NCI-H1092 (cell line): ENCODE results near the gene NAT10.
A peak's percentile ranks its signal among the peaks of the same experiment; 100 is the strongest.
"Not testable (repeated sequence)": the region's sequence is repeated elsewhere in the genome, so short reads cannot be mapped to it uniquely, and the experiment has no call there.

Experiments
- DNase-seq: peaks from one replicate; lab custom pipeline; 2025; lab: John Stamatoyannopoulos, UW

The NAT10 gene

DNA sequence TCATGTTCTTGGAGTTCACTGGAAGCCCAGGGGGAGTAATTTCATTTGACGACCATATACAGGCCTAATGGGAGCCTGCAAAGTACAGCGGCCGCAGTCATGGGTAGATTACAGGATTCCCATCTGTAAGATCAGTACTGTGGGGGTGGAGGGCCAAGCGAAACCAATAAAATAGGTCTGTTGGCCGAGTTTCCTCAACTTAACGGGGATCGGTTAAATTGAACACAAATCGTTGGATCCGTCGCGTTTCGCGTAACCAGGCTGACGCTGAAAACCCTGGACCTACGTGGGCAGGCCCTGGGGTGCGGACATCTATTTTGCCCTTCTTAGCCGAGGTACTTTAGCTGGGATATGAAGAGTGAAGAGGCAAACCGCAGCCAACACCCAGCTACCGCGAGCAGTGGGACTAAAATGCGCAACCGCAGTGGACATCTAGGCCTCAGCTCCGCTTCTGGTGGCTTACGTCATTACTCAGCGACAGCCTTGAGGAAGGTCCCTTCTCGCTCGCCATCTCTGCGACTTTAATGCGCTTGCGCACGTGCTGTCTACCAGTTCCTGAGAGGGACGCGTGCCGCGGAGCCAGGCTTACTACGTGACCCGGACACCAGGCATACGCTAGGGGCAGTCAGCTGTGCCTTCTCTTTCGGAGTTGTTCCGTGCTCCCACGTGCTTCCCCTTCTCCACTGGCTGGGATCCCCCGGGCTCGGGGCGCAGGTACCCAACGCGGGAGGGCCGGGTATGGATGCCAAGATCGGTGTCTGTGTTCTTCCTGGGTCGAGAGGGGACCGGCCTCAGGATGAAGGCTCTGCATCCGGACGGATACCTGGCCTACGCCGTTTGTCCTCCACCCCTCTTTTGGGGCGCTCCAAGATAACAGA, at the start of gene NAT10:
Gene NAT10 (plus strand): TSS at position 551 of the 878 bp plus-strand sequence. CDS start 2,597 bp downstream, outside the sequence.
- DNase-seq, result peak; percentile 98

DNA sequence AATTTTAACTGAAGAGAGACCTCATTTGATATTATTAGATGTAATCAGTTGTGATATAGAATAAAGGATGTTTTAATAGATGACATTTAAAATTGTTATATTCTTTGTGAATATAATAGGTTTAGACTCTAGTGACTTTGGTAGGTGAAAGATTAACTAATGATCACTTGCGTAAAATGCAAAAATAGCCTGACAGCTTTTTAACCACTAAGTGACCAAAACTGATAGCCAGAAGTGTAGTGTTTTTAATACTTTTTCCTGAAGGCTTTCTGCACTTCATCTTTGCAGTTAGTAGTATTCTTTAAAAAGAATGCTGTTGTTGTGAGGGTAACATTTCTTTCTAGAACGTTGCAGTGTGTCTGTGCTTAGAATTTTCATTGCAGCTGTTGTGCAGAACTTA, 48.8 kb upstream of the NAT10 start:
- no peak for DNase-seq

- DNase-seq, result no peak
Measured at GRCh38 chr11:34063061-34063795, 42.2 kb upstream of the NAT10 start.

GRCh38 chr11:34064291-34064690, 41.1 kb upstream of the NAT10 start:
- no peak for DNase-seq

DNA sequence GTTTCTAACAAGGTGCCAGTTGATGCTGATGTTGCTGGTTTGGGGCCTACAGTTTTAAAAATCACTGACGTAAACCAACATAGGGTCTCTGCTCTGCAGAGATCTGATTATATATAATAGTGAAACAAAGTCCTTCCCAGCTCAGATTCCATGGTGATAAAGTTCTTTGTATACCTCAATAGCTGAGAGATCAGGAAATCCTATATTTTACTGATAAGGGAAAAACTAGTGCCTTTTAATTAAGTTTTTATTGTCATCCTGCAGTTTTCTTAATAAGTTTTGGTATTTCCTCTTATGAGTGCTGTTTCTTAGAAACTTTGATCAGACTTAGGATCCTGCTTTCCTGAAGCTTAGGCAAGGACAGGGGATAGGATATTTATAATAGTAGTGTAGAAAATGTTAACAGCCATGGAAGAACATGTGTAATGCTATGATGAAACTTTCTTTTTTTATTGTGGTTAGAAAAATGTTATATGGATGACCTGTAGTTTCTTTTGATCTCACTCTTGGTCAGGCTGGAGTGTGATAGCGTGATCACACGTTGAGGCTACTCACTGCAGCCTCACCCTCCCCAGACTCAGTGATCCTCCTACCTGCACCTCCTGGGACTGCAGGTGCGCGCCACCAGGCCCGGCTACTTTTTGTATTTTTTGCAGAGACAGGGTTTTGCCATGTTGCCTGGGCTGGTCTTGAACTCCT, 39.8 kb upstream of the NAT10 start:
- DNase-seq, result no peak

DNA sequence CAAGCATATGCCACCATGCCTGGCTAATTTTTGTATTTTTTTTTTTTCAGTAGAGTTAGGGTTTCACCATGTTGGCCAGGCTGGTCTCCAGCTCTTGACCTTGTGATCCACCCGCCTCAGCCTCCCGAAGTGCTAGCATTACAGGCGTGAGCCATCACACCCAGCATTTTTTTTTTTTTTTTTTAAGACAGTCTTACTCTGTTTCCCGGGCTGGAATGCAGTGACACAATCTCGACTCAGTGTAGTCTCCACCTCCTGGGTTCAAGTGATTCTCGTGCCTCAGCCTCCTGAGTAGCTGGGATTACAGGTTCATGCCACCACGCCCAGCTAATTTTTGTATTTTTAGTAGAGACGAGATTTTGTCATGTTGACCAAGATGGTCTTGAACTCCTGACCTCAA, 38.7 kb upstream of the NAT10 start:
- not testable (repeated sequence) for DNase-seq

DNA sequence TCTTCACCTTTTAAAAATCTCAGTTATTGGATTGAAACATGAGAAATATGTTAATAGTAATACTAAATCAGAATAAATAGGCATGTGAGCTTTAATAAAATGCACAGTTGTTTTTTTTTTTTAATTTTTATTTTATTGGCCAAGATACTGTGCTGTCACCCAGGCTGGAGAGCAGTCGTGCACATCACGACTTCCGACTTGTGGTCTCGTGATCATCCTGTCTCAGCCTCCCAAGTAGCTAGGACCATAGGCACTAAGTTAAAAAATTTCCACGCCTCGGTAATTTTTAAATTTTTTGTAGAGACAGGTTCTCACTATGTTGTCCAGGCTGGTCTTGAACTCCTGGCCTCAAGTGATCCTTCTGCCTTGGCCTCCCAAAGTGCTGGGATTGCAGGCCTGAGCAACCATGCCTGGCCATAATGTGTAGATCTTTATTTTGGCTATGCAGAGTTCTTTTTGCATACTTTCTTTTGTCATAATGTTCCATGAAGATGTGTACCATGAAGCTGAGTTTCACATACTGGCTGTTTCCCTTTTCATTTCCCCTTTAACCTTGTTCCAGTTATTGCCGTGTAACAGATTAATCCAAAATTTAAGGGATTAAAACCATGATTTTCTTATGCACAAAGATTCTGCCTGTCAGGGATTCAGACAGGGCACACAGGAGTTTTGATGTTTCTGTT, 37.9 kb upstream of the NAT10 start:
- DNase-seq, result no peak

DNA sequence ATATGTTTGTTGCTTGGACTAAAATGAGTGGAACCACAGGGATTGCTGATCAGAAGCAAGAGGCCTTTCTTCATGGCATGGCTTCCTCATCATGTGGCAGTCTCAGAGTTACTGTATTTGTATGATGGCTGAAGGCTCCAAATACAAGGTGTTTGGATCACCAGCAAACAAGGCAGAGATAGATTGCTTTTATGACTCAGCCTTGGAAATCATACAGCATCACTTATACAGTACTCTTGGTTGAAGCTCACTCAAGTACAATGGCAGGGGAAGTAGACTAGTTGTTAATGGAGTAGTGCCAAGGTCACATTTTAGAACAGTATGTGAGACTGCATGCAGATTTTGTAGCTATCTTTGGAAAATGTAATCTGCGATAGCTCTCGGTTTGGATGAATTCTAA, 37.3 kb upstream of the NAT10 start:
- DNase-seq, result no peak

GRCh38 chr11:34071306-34071705, 34.1 kb upstream of the NAT10 start:
- not testable (repeated sequence) for DNase-seq

DNA sequence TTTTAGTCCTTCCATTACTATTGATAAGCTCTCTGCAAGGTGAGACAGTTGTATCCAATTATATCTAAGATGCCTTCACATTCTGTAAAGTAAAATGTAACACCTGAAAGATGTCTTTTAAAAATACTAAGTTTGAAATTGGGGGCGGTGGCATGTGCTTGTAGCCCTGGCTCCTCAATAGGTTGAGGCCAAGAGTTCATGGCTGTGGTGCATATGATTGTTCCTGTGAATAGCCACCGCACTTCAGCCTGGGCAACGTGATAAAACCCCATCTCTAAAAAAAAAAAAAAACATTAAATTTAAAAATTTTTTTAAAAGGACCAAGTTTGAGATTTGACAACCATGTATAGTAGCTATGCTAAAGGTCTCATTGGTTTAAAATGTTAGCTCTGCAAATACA, 33.4 kb upstream of the NAT10 start:
- no peak for DNase-seq

DNA sequence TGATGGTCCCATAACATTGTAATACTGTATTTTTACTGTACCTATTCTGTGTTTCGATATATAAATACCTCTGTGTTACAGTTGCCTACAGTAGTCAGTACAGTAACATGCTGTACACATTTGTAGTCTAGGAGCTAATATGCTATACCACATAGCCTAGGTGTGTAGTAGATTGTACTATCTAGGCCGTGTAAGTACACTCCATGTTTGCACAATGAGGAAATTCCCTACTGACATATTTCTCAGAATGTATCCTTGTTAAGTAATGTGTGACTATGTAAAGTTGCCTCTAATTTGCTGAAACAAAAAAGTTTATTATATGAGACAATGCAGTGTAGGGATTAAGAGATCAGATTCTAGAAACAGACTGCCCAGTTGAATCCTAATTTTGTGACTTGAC, 32.6 kb upstream of the NAT10 start:
- no peak for DNase-seq

DNA sequence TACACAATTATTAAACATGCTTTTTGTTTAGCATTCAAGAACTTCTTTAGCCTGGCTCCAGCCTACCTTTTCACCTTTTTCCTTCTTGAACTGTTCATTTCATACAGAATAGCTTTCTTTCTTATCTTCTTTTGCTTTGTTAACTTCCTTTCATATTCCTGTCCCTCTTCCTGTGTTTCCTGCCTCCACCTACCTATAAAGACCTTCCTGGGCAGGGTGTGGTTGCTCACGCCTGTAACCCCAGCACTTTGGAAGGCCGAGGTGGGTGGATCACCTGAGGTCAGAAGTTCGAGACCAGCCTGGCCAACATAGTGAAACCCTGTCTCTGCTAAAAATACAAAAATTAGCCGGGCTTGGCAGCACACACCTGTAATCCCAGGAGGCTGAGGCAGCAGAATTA, 31.0 kb upstream of the NAT10 start:
- no peak for DNase-seq

DNA sequence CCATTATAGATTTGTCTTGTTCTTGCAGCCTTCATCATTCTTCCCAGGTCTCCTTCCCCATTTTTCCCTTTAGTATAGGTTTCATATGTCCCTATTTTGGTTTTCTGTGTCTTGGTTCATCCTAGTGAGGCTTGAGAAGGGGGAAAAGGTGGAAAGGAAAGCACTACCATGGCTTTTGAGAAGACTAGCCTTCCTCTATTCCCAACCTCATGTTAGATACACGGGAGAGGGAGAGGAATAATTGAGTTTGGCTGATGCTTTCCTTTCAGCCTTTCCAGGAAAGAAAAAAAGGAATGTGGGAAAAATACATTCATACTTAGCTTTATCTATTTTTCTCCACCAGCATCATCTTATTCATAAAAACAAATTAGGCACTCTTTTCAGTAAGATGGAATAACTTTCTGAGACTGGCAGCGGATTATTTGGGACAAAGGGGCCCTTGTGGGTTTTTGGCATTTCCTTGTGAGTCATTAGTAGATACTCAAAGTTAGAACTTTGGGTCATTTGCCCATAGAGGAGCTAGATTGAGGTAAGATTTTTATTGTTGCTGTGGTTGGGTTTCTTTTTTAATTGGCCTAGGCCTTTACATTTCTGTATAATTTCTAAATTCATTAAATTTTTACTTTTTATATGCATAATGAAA, 30.1 kb upstream of the NAT10 start:
- no peak for DNase-seq

DNA sequence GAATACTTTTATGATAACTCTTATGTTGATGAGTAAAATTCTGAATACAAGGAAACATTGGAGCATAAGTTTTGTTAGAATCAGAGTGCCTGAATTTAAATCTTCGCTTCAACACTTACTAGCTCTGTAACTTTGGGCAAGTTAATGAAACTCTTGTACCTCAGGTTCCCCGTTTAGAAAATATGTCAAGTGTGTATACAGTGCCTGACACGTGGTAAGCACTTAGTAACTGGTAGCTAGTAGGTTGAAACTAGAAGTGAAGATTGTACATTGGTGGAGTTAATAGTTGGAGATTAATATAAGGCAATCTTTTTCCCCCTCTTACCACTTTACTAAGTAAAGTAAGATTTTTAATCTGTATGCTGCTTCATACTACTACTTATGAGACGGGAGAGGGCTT, 24.8 kb upstream of the NAT10 start:
- no peak for DNase-seq

DNA sequence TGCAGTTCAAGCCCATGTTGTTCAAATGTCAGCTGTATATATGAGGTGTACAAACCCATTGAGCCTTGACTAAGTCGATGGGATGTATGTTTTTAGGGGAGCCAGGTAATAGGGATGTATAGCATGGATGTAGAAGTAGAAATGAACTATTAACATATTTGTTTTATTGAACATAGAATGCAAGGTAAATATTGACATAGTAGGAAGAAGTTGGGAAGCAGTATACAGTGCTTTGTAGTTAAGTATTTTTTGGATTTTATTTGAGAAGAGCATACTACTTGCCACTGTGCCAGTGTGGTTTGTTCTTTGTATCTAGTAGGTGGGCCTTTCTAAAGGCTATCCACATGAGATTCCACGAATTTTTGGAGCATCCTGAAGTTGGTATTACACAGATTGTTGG, 20.8 kb upstream of the NAT10 start:
- DNase-seq, result no peak

DNA sequence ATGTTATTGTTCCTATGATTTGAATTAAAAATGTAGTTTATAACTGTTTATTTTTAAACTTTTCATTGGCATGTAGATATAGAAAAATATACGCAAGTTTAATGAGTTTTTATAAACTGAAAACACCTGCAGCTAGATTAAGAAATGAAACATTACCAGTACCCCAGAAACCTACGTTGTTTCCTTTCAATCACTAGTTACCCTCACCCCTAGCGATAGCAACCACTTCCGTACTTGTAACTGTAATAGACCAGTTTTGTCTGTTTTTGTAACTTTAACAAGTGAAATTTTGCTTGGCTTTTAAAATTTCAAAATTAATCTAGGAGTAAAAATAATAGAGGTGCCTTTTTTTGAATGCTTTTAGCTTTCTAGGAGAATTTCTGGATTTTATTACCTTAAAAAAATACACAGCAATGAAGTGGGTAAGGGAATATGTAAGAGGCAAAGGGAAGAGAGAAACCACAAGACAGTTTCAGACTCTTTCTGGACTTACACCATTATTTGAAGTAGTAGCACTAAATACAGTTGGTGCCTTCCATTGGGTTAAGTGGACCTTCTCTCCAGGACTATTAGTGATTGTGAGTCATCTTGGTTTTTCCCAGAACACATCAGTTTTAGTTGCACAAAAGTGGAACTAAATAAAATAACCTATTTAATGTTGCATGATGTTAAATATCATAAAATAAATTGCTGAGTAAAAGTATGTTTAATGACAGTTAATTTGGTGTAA, 18.7 kb upstream of the NAT10 start:
- no peak for DNase-seq

DNA sequence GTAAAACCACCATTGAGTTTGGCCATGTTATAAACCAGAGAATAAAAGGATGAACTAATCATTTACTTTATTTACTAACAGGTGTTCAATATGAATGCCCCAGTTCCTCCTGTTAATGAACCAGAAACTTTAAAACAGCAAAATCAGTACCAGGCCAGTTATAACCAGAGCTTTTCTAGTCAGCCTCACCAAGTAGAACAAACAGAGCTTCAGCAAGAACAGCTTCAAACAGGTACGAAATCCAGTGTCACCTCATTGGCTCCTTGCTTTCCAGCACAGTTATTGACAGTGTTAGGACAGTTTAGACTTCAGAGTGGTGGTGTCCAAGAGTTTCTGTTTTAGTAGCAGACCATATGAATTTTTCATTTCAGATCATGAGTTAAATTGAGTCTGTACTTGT, 13.6 kb upstream of the NAT10 start:
- no peak for DNase-seq

GRCh38 chr11:34094900-34095299, 10.5 kb upstream of the NAT10 start:
- not testable (repeated sequence) for DNase-seq

DNA sequence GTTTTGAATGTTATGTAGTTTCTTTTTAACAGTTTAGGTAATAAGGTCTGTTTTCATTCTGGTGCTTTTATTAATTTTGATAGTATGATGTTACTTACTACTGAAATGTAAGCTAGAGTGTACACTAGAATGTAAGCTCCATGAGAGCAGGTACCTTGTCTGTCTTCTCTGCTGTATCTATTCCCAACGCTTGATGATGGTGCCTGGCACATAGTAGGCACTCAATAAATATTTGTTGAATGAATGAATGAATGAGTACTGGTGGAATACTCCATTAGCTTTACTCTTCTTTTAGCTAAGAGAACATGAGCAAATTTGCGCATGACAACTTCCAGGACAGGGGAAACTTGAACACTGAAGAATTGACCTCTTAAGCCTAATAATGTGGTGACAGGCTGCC, 6.6 kb upstream of the NAT10 start:
- no peak for DNase-seq

DNA sequence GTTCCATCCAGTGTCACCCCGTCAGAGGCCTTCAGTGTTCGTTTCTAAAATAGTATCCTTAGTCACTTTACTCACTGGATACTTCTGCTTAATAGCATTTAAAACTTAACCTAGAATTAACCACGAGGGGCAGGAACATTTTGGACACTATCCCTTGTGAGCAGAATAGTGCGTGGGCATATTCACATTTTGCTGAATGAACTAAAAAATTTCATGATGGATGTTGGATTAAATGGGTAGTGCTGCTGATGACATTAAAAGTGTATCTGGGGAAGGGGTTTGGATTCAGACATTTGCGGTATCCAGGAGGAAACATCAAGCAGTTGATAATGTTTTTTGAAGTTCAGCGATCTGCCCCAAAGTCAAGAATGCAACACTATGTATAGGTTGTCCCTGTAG, 750 bp upstream of the NAT10 start:
- no peak for DNase-seq

DNA sequence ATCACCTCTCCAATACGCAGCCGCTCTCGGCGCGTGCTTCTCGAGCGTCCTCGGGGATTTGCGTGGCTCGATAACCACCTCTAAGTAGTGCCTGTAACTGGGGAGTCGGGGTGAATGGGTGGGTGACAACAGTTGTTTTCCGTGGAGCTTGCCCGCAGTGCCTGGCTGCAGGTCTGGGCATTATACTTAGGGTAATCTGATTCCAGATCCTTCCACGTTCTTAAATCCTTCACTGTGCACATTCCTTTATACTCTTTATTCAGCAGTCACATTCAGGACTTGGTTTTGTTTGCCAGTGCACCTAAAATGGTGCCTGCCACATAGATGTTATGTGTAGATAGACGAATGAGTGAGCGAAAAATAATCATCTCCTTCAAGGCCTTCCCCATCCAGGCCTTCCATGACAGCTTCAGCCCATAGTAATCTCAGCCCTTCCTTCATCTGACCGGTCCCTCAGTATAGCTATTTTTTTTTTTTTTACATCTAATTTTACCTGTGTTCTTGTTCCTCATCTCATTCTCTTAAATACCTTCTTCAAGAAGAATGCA, 602 bp downstream of the NAT10 start:
- no peak for DNase-seq
